HAP-1 (cell line): ENCODE measurements around the gene ADAP1.

ENCODE experiments used
- DNase-seq, 2 experiments: peaks; one replicate each; pipeline ENCODE4 v3.0.0-alpha.2; 2016 to 2020; ENCODE audit warnings: low spot score in 2 of 2
- H3K27me3 ChIP-seq: fragments of 250-450 bp; sonication (Bioruptor Pico); 2 replicates; pipeline ENCODE4 v1.5.1; 2020; ENCODE audit warnings: low read depth, mild to moderate bottlenecking, moderate library complexity
- H3K36me3 ChIP-seq: fragments of 250-450 bp; sonication (Bioruptor Pico); replicated peaks from 2 replicates; pipeline ENCODE4 v1.5.1; 2020; ENCODE audit warnings: mild to moderate bottlenecking
- H3K4me1 ChIP-seq: fragments of 250-450 bp; sonication (Bioruptor Pico); 2 replicates; pipeline ENCODE4 v1.5.1; 2020; ENCODE audit warnings: mild to moderate bottlenecking
- H3K4me3 ChIP-seq: fragments of 250-450 bp; sonication (Bioruptor Pico); 2 replicates; pipeline ENCODE4 v1.5.1; 2020; ENCODE audit warnings: mild to moderate bottlenecking, moderate library complexity
- H3K9me3 ChIP-seq: fragments of 250-450 bp; sonication (Bioruptor Pico); 2 replicates; pipeline ENCODE4 v1.5.1; 2020; ENCODE audit warnings: mild to moderate bottlenecking, moderate library complexity
- in situ Hi-C: fragments of 300-500 bp; cut with MboI; formaldehyde crosslinking; loops from 3 replicates; pipeline ENCODE4 v1.14.3; 2020; ENCODE audit warnings: low sequenced_read_pairs, inconsistent platforms, mixed read lengths

ADAP1 gene

DNA sequence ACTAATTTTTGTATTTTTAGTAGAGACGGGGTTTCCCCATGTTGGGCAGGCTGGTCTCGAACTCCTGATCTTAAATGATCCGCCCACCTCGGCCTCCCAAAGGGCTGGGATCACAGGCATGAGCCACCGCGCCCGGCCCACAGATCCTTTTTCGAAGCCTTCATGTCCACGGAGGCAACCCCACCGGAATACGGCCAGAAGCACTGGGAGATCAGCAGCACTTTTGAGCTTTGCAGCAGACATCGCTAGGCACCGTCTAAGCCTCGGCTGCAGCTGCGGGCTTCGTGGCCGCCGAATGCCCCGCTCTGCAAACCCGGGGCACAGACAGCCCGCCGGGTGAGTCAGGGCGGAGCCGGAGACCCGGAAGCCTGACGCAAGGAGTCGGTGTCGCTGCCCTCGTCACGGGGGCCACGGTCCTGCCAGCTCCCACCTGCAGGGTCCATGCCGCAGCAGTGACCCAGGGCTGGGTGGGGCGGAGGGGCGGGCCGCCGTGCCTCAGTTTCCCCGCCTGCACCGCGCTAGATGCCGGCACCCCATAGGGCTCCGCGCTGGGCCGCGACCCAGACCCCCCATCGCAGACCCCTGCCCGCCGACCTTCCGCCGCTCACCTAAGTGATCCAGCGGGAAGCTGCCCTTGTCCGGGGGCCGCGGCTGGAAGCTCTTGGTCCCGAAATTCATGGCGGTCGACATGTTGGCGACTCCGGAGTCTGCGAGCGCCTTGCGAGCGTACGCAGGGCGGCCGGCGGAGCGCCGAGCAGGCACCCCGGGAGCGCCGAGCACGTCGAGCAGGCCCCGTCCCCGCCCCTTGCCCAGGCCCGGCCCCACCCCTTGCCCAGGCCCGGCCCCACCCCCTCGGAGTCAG lies 20.6 kb upstream of the ADAP1 start, which contains the start of gene COX19:
COX19 (minus strand) TSS at position 730 of the 862 bp plus-strand sequence; CDS start at position 690, 40 bp downstream.
- in situ Hi-C loops = no loop called here
- H3K4me3 ChIP-seq = peak within 1 kb of the TSS; percentile 100
- no peaks in the 10 kb centered on the region for H3K9me3 ChIP-seq
- H3K27me3 ChIP-seq = no peaks in the 10 kb centered on the region
- DNase-seq = peak; percentile 74 to 94
- peaks cover 38% of the 10 kb centered on the region for H3K4me1 ChIP-seq
- peaks cover 24% of the 10 kb centered on the region for H3K36me3 ChIP-seq

- Histone ChIP-seq H3K4me1 (peaks cover 38% of the 10 kb centered on the region), H3K36me3 (peaks cover 31% of the 10 kb centered on the region), H3K27me3 (no peaks in the 10 kb centered on the region), H3K4me3 (peak overlapping the region; percentile 100), H3K9me3 (no peaks in the 10 kb centered on the region)
- in situ Hi-C loops = no loop called here
- DNase-seq = no peak
Measured at GRCh38 chr7:974172-974571, 19.7 kb upstream of the ADAP1 start.

DNA sequence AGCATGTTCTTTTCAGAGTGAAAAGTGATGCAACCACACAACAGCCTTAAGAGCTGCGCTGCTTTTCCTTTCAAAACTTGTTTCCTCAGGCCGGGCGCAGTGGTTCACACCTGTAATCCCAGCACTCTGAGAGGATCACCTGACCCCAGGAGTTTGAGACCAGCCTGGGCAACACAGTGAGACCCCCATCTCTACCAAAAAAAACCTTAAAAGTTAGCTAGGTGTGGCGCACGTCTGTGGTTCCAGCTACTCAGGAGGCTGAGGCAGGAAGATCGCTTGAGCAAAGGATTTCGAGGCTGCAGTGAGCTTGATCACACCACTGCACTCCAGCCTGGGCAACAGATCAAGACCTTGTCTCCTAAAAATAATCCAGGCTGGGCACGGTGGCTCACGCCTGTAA lies 18.8 kb upstream of the ADAP1 start:
- no peaks in the 10 kb centered on the region for H3K27me3 ChIP-seq
- H3K4me3 ChIP-seq = peak overlapping the region; percentile 100; the same call in 1 of the 2 replicates
- H3K4me1 ChIP-seq = peaks cover 35% of the 10 kb centered on the region
- in situ Hi-C loops = no loop called here
- DNase-seq = no peak
- peaks cover 40% of the 10 kb centered on the region for H3K36me3 ChIP-seq
- H3K9me3 ChIP-seq = no peaks in the 10 kb centered on the region

DNA sequence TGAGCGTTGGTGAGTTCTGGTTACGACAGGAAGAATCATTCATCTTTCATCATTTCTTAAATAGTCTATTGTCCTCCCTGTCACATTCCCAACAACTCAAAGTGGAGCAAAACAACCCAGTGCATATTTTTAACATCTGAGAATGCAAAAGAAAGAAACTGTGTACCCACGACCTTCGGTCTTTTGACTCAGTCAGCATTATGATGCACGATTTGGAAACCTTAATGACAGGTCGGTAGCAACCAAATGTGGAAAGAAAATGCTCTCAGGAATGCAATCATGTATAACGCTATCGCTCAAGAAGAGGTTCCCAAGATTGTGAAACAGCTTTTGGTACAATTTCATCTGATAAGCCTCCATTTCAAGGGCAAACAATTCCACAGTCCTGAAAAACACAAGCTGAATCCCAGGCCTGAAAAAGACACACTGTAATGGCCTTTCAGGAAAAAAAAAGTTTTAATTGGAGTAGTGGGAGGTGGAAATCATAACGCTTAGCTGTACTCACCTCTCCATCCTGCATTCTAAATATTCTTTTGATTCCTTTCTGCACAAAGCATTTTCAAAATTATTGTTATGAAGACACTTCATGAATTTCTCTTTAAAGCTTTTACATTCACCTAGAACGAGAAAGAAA lies 18.3 kb upstream of the ADAP1 start:
- peak; percentile 46 to 81 for DNase-seq
- H3K27me3 ChIP-seq = no peaks in the 10 kb centered on the region
- peaks cover 43% of the 10 kb centered on the region for H3K36me3 ChIP-seq
- no peak overlapping the region for H3K4me3 ChIP-seq
- peaks cover 31% of the 10 kb centered on the region for H3K4me1 ChIP-seq
- in situ Hi-C loops = no loop called here
- H3K9me3 ChIP-seq = no peaks in the 10 kb centered on the region

GRCh38 chr7:972110-972509 lies 17.6 kb upstream of the ADAP1 start:
- DNase-seq = no peak
- no peaks in the 10 kb centered on the region for H3K27me3 ChIP-seq
- H3K36me3 ChIP-seq = peaks cover 43% of the 10 kb centered on the region
- no peaks in the 10 kb centered on the region for H3K9me3 ChIP-seq
- no peak overlapping the region for H3K4me3 ChIP-seq
- peaks cover 26% of the 10 kb centered on the region for H3K4me1 ChIP-seq
- in situ Hi-C loops = no loop called here

- peaks cover 22% of the 10 kb centered on the region for H3K4me1 ChIP-seq
- H3K4me3 ChIP-seq = no peak overlapping the region
- DNase-seq = no peak
- no peaks in the 10 kb centered on the region for H3K9me3 ChIP-seq
- peaks cover 43% of the 10 kb centered on the region for H3K36me3 ChIP-seq
- no peaks in the 10 kb centered on the region for H3K27me3 ChIP-seq
- in situ Hi-C loops = no loop called here
Measured at GRCh38 chr7:970744-971143, 16.3 kb upstream of the ADAP1 start.

DNA sequence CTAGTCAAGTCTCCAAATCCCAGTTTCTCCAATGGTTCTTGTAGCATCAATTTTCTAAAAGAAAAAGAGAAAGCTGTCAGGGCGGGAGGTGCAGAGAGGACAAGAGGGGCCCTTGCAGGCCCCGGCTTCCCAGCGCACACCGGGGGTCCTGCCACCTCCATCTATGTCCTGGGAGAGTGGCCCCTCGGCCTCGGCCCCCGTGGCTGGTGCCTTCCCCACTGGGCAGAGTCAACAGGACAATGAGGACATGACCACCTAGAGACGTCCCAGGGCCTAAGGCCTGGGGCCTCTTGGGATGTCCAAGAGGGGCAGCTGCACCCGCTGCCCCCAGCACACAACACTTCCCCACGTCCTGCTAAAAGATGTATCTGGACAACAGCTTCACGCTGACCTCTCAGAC lies 14.9 kb upstream of the ADAP1 start:
- peaks cover 20% of the 10 kb centered on the region for H3K4me1 ChIP-seq
- no peak for DNase-seq

GRCh38 chr7:968205-969105 lies 14.0 kb upstream of the ADAP1 start:
- H3K4me3 ChIP-seq = no peak overlapping the region
- in situ Hi-C loops = no loop called here
- H3K9me3 ChIP-seq = no peaks in the 10 kb centered on the region
- DNase-seq = no peak
- peaks cover 15% of the 10 kb centered on the region for H3K4me1 ChIP-seq
- no peaks in the 10 kb centered on the region for H3K27me3 ChIP-seq
- H3K36me3 ChIP-seq = peaks cover 40% of the 10 kb centered on the region

More for the DNA sequence above, 14.9 kb upstream of the ADAP1 start:
- H3K4me3 ChIP-seq = no peak overlapping the region
- no peaks in the 10 kb centered on the region for H3K27me3 ChIP-seq
- H3K9me3 ChIP-seq = no peaks in the 10 kb centered on the region
- in situ Hi-C loops = no loop called here
- peaks cover 40% of the 10 kb centered on the region for H3K36me3 ChIP-seq

GRCh38 chr7:967361-968082 lies 13.0 kb upstream of the ADAP1 start:
- Histone ChIP-seq H3K36me3 (peaks cover 40% of the 10 kb centered on the region), H3K27me3 (no peaks in the 10 kb centered on the region), H3K4me1 (peaks cover 8% of the 10 kb centered on the region), H3K4me3 (no peak overlapping the region), H3K9me3 (no peaks in the 10 kb centered on the region)
- in situ Hi-C loops = no loop called here
- DNase-seq = no peak

GRCh38 chr7:966291-967069 lies 12.0 kb upstream of the ADAP1 start:
- in situ Hi-C loops = no loop called here
- H3K9me3 ChIP-seq = no peaks in the 10 kb centered on the region
- no peaks in the 10 kb centered on the region for H3K4me1 ChIP-seq
- no peak for DNase-seq
- no peaks in the 10 kb centered on the region for H3K27me3 ChIP-seq
- peaks cover 29% of the 10 kb centered on the region for H3K36me3 ChIP-seq
- no peak overlapping the region for H3K4me3 ChIP-seq

- Histone ChIP-seq H3K4me3 (no peak overlapping the region), H3K27me3 (no peaks in the 10 kb centered on the region), H3K4me1 (no peaks in the 10 kb centered on the region), H3K36me3 (peaks cover 14% of the 10 kb centered on the region), H3K9me3 (no peaks in the 10 kb centered on the region)
- in situ Hi-C loops = no loop called here
- peak in 1 of 2 experiments; percentile 58 for DNase-seq
Measured at GRCh38 chr7:964401-965231, 10.1 kb upstream of the ADAP1 start.
